MCF 10A (cell line): ENCODE measurements around the gene CILP2. TPM values are rescaled to one million over a fixed set of nuclear protein-coding genes. Genes with fewer than 3 reads are reported as not detected.
A peak's percentile ranks its signal among the peaks of the same experiment; 100 is the strongest.

Experiments used
- BruUV-seq: library from RNA; stranded (reverse); fragments of 400-500 nt; replicated peaks from 2 replicates; lab custom pipeline; 2021; lab: Mats Ljungman, UMichigan
- CTCF ChIA-PET: fragments of 300-600 bp; sonication (Branson Sonifier 250); formaldehyde crosslinking; extraction: SDS; loops from one replicate; lab custom pipeline; 2021; ENCODE audit warnings: antibody characterized with exemption, inconsistent platforms; lab: Yijun Ruan, JAX
- POLR2A ChIA-PET: fragments of 300-600, 350-650 bp; sonication (Branson Sonifier 250); formaldehyde crosslinking; extraction: SDS; loops from one replicate; lab custom pipeline; 2020; ENCODE audit warnings: antibody characterized with exemption, inconsistent platforms; lab: Yijun Ruan, JAX
- DNase-seq: peaks from one replicate; pipeline ENCODE4 v3.0.0-alpha.2; 2018; ENCODE audit not compliant: unreplicated experiment
- H3K27ac Mint-ChIP-seq: one replicate; pipeline ENCODE4 v1.8.0; 2022; ENCODE audit warnings: mild to moderate bottlenecking, low read depth, mixed read lengths; ENCODE audit not compliant: unreplicated experiment
- H3K27me3 Mint-ChIP-seq: one replicate; pipeline ENCODE4 v1.8.0; 2022; ENCODE audit warnings: mixed read lengths; ENCODE audit not compliant: insufficient read depth, unreplicated experiment
- H3K36me3 Mint-ChIP-seq: one replicate; pipeline ENCODE4 v1.8.0; 2022; ENCODE audit warnings: mild to moderate bottlenecking, moderate library complexity, mixed read lengths; ENCODE audit not compliant: insufficient read depth, unreplicated experiment
- H3K4me1 Mint-ChIP-seq: one replicate; pipeline ENCODE4 v1.8.0; 2022; ENCODE audit warnings: mixed read lengths; ENCODE audit not compliant: insufficient read depth, unreplicated experiment
- H3K4me3 Mint-ChIP-seq: one replicate; pipeline ENCODE4 v1.8.0; 2022; ENCODE audit warnings: mild to moderate bottlenecking, moderate library complexity, mixed read lengths; ENCODE audit not compliant: unreplicated experiment
- H3K9me3 Mint-ChIP-seq: one replicate; pipeline ENCODE4 v1.8.0; 2022; ENCODE audit warnings: mixed read lengths; ENCODE audit not compliant: unreplicated experiment
- intact Hi-C: fragments of 100-400 bp; cut with micrococcal nuclease; formaldehyde crosslinking; loops from 2 replicates; pipeline ENCODE4 v1.14.1; 2022
- total RNA-seq: library from RNA; stranded (reverse); gene quantifications from 2 replicates; pipeline ENCODE4 v1.2.3, GENCODE V29; 2022
- TF ChIP-seq, protein P1 (sequence below): fragments of 200-600 bp; IDR thresholded peaks from one replicate; pipeline ENCODE4 v1.8.0; 2022; ENCODE audit warnings: antibody characterized with exemption, mild to moderate bottlenecking; ENCODE audit not compliant: unreplicated experiment

CILP2 gene
- total RNA-seq, 1 experiment from 2014 or later = 0.12 TPM

DNA sequence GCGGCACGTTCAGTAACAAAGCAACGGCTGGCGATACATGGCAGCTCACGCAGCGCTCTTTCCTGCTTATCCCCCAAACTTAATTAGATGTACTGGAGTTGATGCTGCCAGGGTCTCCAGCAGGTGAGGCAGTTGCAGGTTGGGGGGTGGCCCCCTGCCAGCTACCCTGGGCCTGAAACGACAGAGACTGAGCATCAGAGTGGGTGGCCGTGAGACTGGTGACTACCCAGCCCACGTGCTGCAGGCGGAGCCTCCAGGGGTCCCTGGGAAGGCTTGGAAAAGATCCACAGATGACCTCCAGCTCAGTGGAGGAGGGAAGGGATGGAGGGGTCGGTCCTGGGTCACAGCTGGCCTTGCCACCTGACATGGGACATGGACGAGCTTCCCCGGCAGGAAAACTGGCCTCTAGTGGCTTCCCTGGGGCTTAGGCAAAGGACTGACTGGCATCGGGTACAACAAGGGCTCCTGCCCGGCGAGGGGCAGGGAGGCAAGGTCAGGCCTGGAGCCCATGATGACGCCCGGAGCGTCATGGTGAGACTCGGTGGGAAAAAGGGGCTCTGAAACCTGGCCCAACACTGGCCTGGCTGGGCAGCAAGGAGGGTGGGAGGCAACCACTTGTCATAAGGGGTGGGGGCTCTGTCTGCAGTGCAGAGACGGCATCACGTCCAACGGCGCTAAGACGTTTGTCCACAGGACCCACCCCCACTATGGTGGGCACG is 24.0 kb downstream of the CILP2 start:
- BruUV-seq = no TSS peak

DNA sequence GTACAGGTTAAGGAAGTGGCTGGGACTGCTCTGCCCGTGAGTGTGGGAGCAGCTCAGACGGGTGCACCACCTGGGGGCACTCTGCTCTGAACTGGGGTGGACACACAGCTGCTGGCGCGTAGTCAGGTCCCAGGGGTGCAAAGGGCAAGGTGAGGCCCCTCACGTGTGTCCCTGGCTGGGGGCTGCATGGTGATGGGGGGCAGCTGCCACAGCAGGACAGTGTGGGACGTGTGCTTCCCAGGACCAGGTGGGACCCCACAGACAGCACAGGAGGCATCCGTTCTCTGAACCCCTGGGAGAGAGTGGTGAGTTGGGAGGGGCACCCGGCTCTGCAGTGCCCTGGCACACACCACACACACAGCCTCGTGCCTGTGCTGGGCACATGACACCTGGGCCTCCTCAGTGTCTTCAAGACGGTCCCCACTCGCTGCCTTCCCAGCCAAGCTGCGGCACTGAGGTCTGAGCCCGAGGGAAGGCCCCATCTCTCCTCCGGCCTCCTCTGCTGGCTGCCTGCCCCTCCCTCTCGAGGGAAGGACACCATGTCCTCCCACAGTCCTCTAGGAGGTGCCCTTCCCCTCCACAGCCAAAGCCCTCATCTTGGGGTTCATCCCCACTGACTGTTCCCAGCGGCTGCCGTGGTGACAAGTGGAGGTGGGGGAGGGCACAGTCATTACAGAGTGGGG is 24.7 kb downstream of the CILP2 start:
- POLR2A ChIA-PET = no interaction called here
- CTCF ChIA-PET = interaction anchor here (1.2 to 2.1 kb wide), 2 partner anchors 9 to 10 kb away, joined by 4 to 5 read pairs; no protein-coding TSS in a partner anchor
- peaks cover 3% of the 10 kb centered on the region for H3K36me3 Mint-ChIP-seq
- H3K27ac Mint-ChIP-seq = no peak overlapping the region
- no TSS peak for BruUV-seq
- H3K4me1 Mint-ChIP-seq = no peaks in the 10 kb centered on the region
- intact Hi-C loops = no loop called here
- TF ChIP-seq, protein P1, sequence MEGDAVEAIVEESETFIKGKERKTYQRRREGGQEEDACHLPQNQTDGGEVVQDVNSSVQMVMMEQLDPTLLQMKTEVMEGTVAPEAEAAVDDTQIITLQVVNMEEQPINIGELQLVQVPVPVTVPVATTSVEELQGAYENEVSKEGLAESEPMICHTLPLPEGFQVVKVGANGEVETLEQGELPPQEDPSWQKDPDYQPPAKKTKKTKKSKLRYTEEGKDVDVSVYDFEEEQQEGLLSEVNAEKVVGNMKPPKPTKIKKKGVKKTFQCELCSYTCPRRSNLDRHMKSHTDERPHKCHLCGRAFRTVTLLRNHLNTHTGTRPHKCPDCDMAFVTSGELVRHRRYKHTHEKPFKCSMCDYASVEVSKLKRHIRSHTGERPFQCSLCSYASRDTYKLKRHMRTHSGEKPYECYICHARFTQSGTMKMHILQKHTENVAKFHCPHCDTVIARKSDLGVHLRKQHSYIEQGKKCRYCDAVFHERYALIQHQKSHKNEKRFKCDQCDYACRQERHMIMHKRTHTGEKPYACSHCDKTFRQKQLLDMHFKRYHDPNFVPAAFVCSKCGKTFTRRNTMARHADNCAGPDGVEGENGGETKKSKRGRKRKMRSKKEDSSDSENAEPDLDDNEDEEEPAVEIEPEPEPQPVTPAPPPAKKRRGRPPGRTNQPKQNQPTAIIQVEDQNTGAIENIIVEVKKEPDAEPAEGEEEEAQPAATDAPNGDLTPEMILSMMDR = peak; percentile 9
- no peak for DNase-seq
- H3K27me3 Mint-ChIP-seq = no peaks in the 10 kb centered on the region
- H3K4me3 Mint-ChIP-seq = no peak overlapping the region
- H3K9me3 Mint-ChIP-seq = no peaks in the 10 kb centered on the region

More for the DNA sequence above, 24.0 kb downstream of the CILP2 start:
- no peak for DNase-seq
- no peak overlapping the region for H3K27ac Mint-ChIP-seq
- intact Hi-C loops = no loop called here
- H3K27me3 Mint-ChIP-seq = no peaks in the 10 kb centered on the region
- no peaks in the 10 kb centered on the region for H3K4me1 Mint-ChIP-seq
- TF ChIP-seq, protein P1 = no peak
- POLR2A ChIA-PET = no interaction called here
- CTCF ChIA-PET = interaction anchor here (1.2 to 2.1 kb wide), 3 partner anchors 8 to 43 kb away, joined by 4 to 5 read pairs (median 4); no protein-coding TSS in a partner anchor
- no peaks in the 10 kb centered on the region for H3K36me3 Mint-ChIP-seq
- no peak overlapping the region for H3K4me3 Mint-ChIP-seq
- no peaks in the 10 kb centered on the region for H3K9me3 Mint-ChIP-seq

- H3K27ac Mint-ChIP-seq = no peak overlapping the region
- ChIA-PET POLR2A (no interaction called here), CTCF (interaction anchor here (2.1 kb wide), 1 partner anchor 9 kb away, joined by 5 read pairs; no protein-coding TSS in a partner anchor)
- H3K27me3 Mint-ChIP-seq = no peaks in the 10 kb centered on the region
- peaks cover 6% of the 10 kb centered on the region for H3K36me3 Mint-ChIP-seq
- H3K9me3 Mint-ChIP-seq = no peaks in the 10 kb centered on the region
- intact Hi-C loops = no loop called here
- H3K4me3 Mint-ChIP-seq = no peak overlapping the region
- no peaks in the 10 kb centered on the region for H3K4me1 Mint-ChIP-seq
- no peak for DNase-seq
- TF ChIP-seq, protein P1 = no peak
- BruUV-seq = no TSS peak
Measured at GRCh38 chr19:19563348-19563848, 25.3 kb downstream of the CILP2 start.

- Mint-ChIP-seq H3K4me3 (no peak overlapping the region), H3K27me3 (no peaks in the 10 kb centered on the region), H3K4me1 (no peaks in the 10 kb centered on the region), H3K36me3 (peaks cover 6% of the 10 kb centered on the region), H3K27ac (no peak overlapping the region), H3K9me3 (no peaks in the 10 kb centered on the region)
- CTCF ChIA-PET = interaction anchor here (2.0 kb wide), 1 partner anchor 10 kb away, joined by 9 read pairs; no protein-coding TSS in a partner anchor
- DNase-seq = no peak
- TF ChIP-seq, protein P1 = no peak
- POLR2A ChIA-PET = interaction anchor here (0.5 to 1.0 kb wide), 2 partner anchors 13 to 46 kb away, joined by 3 read pairs; no protein-coding TSS in a partner anchor
- BruUV-seq = no TSS peak
- intact Hi-C loops = no loop called here
Measured at GRCh38 chr19:19566306-19566705, 28.2 kb downstream of the CILP2 start.
